H1 (cell line): ENCODE data around the gene SFXN2. TPM values are rescaled to one million over a fixed set of nuclear protein-coding genes. Genes with fewer than 3 reads are reported as not detected.

Experiments used
- CTCF ChIA-PET: fragments of 300-600 bp; sonication (Branson Sonifier 250); formaldehyde crosslinking; loops from one replicate; lab custom pipeline; 2021; ENCODE audit not compliant: partially characterized antibody; lab: Charles Lee
- POLR2A ChIA-PET: fragments of 300-600 bp; sonication (Branson Sonifier 250); formaldehyde crosslinking; loops from one replicate; lab custom pipeline; 2021; ENCODE audit warnings: inconsistent platforms; ENCODE audit not compliant: partially characterized antibody; lab: Charles Lee
- DNase-seq, 2 experiments: peaks; one replicate each; pipeline versions ENCODE4 v3.0.0 to v3.0.0-alpha.2; 2010 to 2022; ENCODE audit warnings: low spot score in 2 of 2, low read depth in 1 of 2, mixed read lengths in 1 of 2
- FAIRE-seq: peaks from 2 replicates; lab custom pipeline; 2011; peaks lifted over from hg19 to GRCh38; lab: Jason Lieb, UNC
- H2AFZ ChIP-seq: 2 replicates; pipeline ENCODE4 v1.8.1; 2012; ENCODE audit warnings: low read length, inconsistent platforms
- H2AK5ac ChIP-seq: 2 replicates; pipeline ENCODE4 v1.6.1; 2013; ENCODE audit warnings: low read depth, low read length
- H2BK120ac ChIP-seq: replicated peaks from 2 replicates; pipeline ENCODE3; 2013; ENCODE audit warnings: low read depth, low read length, inconsistent platforms
- H2BK12ac ChIP-seq: 2 replicates; pipeline ENCODE4 v1.6.1; 2013; ENCODE audit warnings: low read depth, low read length
- H2BK15ac ChIP-seq: 2 replicates; pipeline ENCODE4 v1.6.1; 2013; ENCODE audit warnings: low read length
- H2BK20ac ChIP-seq: 2 replicates; pipeline ENCODE4 v1.6.1; 2013; ENCODE audit warnings: low read length
- H2BK5ac ChIP-seq: 2 replicates; pipeline ENCODE4 v1.6.1; 2013; ENCODE audit warnings: low read depth, low read length
- H3K14ac ChIP-seq: 2 replicates; pipeline ENCODE4 v1.6.1; 2013; ENCODE audit warnings: inconsistent platforms; ENCODE audit not compliant: insufficient read length
- H3K18ac ChIP-seq: 2 replicates; pipeline ENCODE4 v1.6.1; 2013; ENCODE audit warnings: low read length; ENCODE audit errors: extremely low read depth
- H3K23ac ChIP-seq: 2 replicates; pipeline ENCODE4 v1.6.1; 2013; ENCODE audit warnings: inconsistent platforms; ENCODE audit not compliant: insufficient read length
- H3K23me2 ChIP-seq: 2 replicates; pipeline ENCODE4 v1.6.1; 2013; ENCODE audit warnings: low read depth, low read length
- H3K27ac ChIP-seq: 2 replicates; pipeline ENCODE4 v1.6.1; 2011; ENCODE audit warnings: low read depth, low read length, inconsistent platforms
- H3K27me3 ChIP-seq, 4 experiments: replicated peaks in 1 of 4; 1 replicate in 1 of 4; 2 replicates in 3 of 4; pipeline versions ENCODE4 v1.6.1 to v1.8.1; 2011 to 2013; ENCODE audit warnings: low read length in 3 of 4, mild to moderate bottlenecking in 3 of 4, inconsistent platforms in 2 of 4, mixed read lengths in 2 of 4, moderate library complexity in 1 of 4; ENCODE audit not compliant: control insufficient read depth in 3 of 4, insufficient read depth in 3 of 4; ENCODE audit errors: extremely low read depth in 1 of 4
- H3K36me3 ChIP-seq, 4 experiments: 2 replicates each; pipeline versions ENCODE4 v1.6.1 to v1.8.1; 2011 to 2013; ENCODE audit warnings: mild to moderate bottlenecking in 4 of 4, low read length in 3 of 4, moderate library complexity in 2 of 4, control low read depth in 1 of 4, inconsistent platforms in 1 of 4; ENCODE audit not compliant: insufficient read depth in 4 of 4, control insufficient read depth in 2 of 4
- H3K4ac ChIP-seq: replicated peaks from 2 replicates; pipeline ENCODE3; 2013; ENCODE audit warnings: low read length, low read depth, mixed read lengths, inconsistent platforms; ENCODE audit not compliant: insufficient read length
- H3K4me1 ChIP-seq, 4 experiments: replicated peaks in 1 of 4; 1 replicate in 1 of 4; 2 replicates in 3 of 4; pipeline versions ENCODE4 v1.6.1 to v1.8.1; 2011 to 2013; ENCODE audit warnings: low read length in 3 of 4, inconsistent platforms in 2 of 4, mixed read lengths in 1 of 4; ENCODE audit not compliant: insufficient read depth in 4 of 4, control insufficient read depth in 3 of 4
- H3K4me2 ChIP-seq, 2 experiments: 2 replicates each; pipeline versions ENCODE4 v1.6.1 to v1.8.1; 2011 to 2013; ENCODE audit warnings: low read depth in 2 of 2, low read length in 2 of 2, control low read depth in 1 of 2, inconsistent platforms in 1 of 2, mild to moderate bottlenecking in 1 of 2; ENCODE audit not compliant: insufficient read depth in 1 of 2
- H3K4me3 ChIP-seq, 4 experiments: fragments of 200-600, 300-600 bp in 1 of 4; sonication (generic), shearing (Covaris generic), sonication (Bioruptor Twin) in 1 of 4; 2 replicates each; pipeline versions ENCODE4 v1.5.1 to v1.8.1; 2011 to 2016; ENCODE audit warnings: low read length in 4 of 4, low read depth in 3 of 4, control low read depth in 2 of 4, inconsistent platforms in 2 of 4, mild to moderate bottlenecking in 2 of 4, mixed read lengths in 1 of 4, moderate library complexity in 1 of 4; ENCODE audit not compliant: insufficient read depth in 2 of 4; ENCODE audit errors: extremely low read depth in 1 of 4
- H3K56ac ChIP-seq: replicated peaks from 2 replicates; pipeline ENCODE3; 2013; ENCODE audit warnings: low read depth, mild to moderate bottlenecking, mixed read lengths, low read length, inconsistent platforms; ENCODE audit not compliant: insufficient read length
- H3K79me1 ChIP-seq: 2 replicates; pipeline ENCODE4 v1.6.1; 2013; ENCODE audit warnings: low read depth, low read length, control low read depth
- H3K79me2 ChIP-seq, 2 experiments: 2 replicates each; pipeline versions ENCODE4 v1.6.1 to v1.8.1; 2012 to 2013; ENCODE audit warnings: low read length in 2 of 2, mild to moderate bottlenecking in 2 of 2, inconsistent platforms in 1 of 2; ENCODE audit not compliant: insufficient read depth in 2 of 2, control insufficient read depth in 1 of 2
- H3K9ac ChIP-seq, 4 experiments: replicated peaks in 1 of 4; 1 replicate in 1 of 4; 2 replicates in 3 of 4; pipeline versions ENCODE4 v1.6.1 to v1.8.1; 2011 to 2013; ENCODE audit warnings: low read depth in 3 of 4, low read length in 3 of 4, control low read depth in 2 of 4, mild to moderate bottlenecking in 2 of 4, moderate library complexity in 2 of 4, inconsistent platforms in 1 of 4; ENCODE audit errors: extremely low read depth in 1 of 4
- H3K9me3 ChIP-seq, 2 experiments: 2 replicates each; pipeline versions ENCODE4 v1.6.1 to v1.8.1; 2012 to 2013; ENCODE audit warnings: mild to moderate bottlenecking in 2 of 2, moderate library complexity in 2 of 2, control low read depth in 1 of 2, inconsistent platforms in 1 of 2, low read depth in 1 of 2, low read length in 1 of 2, mixed read lengths in 1 of 2; ENCODE audit not compliant: insufficient read depth in 2 of 2
- H4K20me1 ChIP-seq, 2 experiments: replicated peaks in 1 of 2; 2 replicates each; pipeline versions ENCODE3 to v1.8.1; 2011 to 2013; ENCODE audit warnings: inconsistent platforms in 2 of 2, low read length in 2 of 2, mild to moderate bottlenecking in 1 of 2; ENCODE audit not compliant: insufficient read depth in 2 of 2, control insufficient read depth in 1 of 2
- H4K5ac ChIP-seq: 2 replicates; pipeline ENCODE4 v1.6.1; 2013; ENCODE audit warnings: low read length, low read depth, mixed read lengths, inconsistent platforms; ENCODE audit not compliant: insufficient read length
- H4K8ac ChIP-seq: 2 replicates; pipeline ENCODE4 v1.8.0; 2013; ENCODE audit warnings: mild to moderate bottlenecking, moderate library complexity, low read length, inconsistent platforms; ENCODE audit not compliant: insufficient read depth; ENCODE audit errors: extremely low read depth
- H4K91ac ChIP-seq: replicated peaks from 2 replicates; pipeline ENCODE3; 2013; ENCODE audit warnings: low read length, mixed read lengths, inconsistent platforms; ENCODE audit not compliant: insufficient read length
- CBX8 ChIP-seq: fragments of 300-800, 300-1000 bp; sonication (generic); IDR thresholded peaks from 2 replicates; pipeline ENCODE4 v1.7.1; 2016; ENCODE audit warnings: low read depth, low read length, borderline replicate concordance
- EP300 ChIP-seq, 2 experiments: IDR thresholded peaks; 1 replicate in 1 of 2; 2 replicates in 1 of 2; pipeline ENCODE4 v1.6.1; 2011 to 2012; ENCODE audit warnings: low read depth in 2 of 2, low read length in 2 of 2, mild to moderate bottlenecking in 2 of 2, borderline replicate concordance in 1 of 2, inconsistent platforms in 1 of 2, moderate library complexity in 1 of 2
- JUN ChIP-seq: IDR thresholded peaks from 2 replicates; pipeline ENCODE4 v1.6.1; 2011; ENCODE audit warnings: low read depth, mild to moderate bottlenecking, improper control_type of control experiment, low read length
- KDM1A ChIP-seq: fragments of 200-600, 300-600 bp; sonication (generic); IDR thresholded peaks from 2 replicates; pipeline ENCODE4 v1.7.1; 2016; ENCODE audit warnings: mild to moderate bottlenecking, low read length, borderline replicate concordance
- KDM5A ChIP-seq: fragments of 200-600 bp; IDR thresholded peaks from 2 replicates; pipeline ENCODE4 v1.7.1; 2012; ENCODE audit warnings: mild to moderate bottlenecking, low read length, inconsistent platforms, mixed read lengths
- PHF8 ChIP-seq: fragments of 200-600 bp; sonication (generic); conservative IDR thresholded peaks from 2 replicates; pipeline ENCODE4 v1.7.1; 2012; ENCODE audit warnings: low read depth, mild to moderate bottlenecking, inconsistent platforms, low read length, moderate library complexity
- POLR2A ChIP-seq, 2 experiments: IDR thresholded peaks; 1 replicate in 1 of 2; 2 replicates in 1 of 2; pipeline ENCODE4 v1.6.1; 2011; ENCODE audit warnings: low read depth in 2 of 2, low read length in 2 of 2, mild to moderate bottlenecking in 2 of 2; ENCODE audit errors: control extremely low read depth in 1 of 2
- RXRA ChIP-seq: IDR thresholded peaks from 2 replicates; pipeline ENCODE4 v1.6.1; 2011; ENCODE audit warnings: low read depth, mild to moderate bottlenecking, low read length, moderate library complexity; ENCODE audit not compliant: insufficient read depth
- SAP30 ChIP-seq: fragments of 300-600 bp; sonication (generic); IDR thresholded peaks from 2 replicates; pipeline ENCODE4 v1.7.1; 2012; ENCODE audit warnings: low read length, moderate library complexity, mild to moderate bottlenecking, inconsistent platforms; ENCODE audit not compliant: insufficient read depth, insufficient replicate concordance
- SRF ChIP-seq: IDR thresholded peaks from 2 replicates; pipeline ENCODE4 v1.6.1; 2011; ENCODE audit warnings: mild to moderate bottlenecking, low read depth, low read length, moderate library complexity
- WGBS, 2 experiments: shearing (Covaris generic) in 1 of 2; methylation state at CpG; one replicate each; pipeline versions ENCODE4 v1.1.6 to v1.1.7; 2013 to 2015; ENCODE audit warnings: low lambda C conversion rate in 2 of 2, mixed read lengths in 2 of 2, inconsistent platforms in 1 of 2, low coverage in 1 of 2, missing lambda C conversion rate in 1 of 2; ENCODE audit not compliant: insufficient replicate concordance in 2 of 2, insufficient coverage in 1 of 2, insufficient read length in 1 of 2; ENCODE audit errors: extremely low coverage in 1 of 2, missing lambda C conversion rate in 1 of 2; 5-methylcytosine and 5-hydroxymethylcytosine counted together
- polyA plus RNA-seq, 7 experiments: library from polyadenylated mRNA; depleted of rRNA in 3 of 7; stranded (reverse) in 5 of 7; unstranded in 2 of 7; fragments of >200 nt in 5 of 7; fragments of 200-250 nt in 2 of 7; gene quantifications; 1 replicate in 5 of 7; 2 replicates in 1 of 7; 4 replicates in 1 of 7; pipeline versions ENCODE4 v1.2.1 to v1.2.3, GENCODE V29; 2011 to 2013; ENCODE audit warnings: missing spikeins in 2 of 7, mixed read lengths in 2 of 7
- total RNA-seq: library from RNA; stranded (reverse); fragmentation: NEBNext Ultra II Directional; extraction: Animal tissue kit (Norgen Biotek cat#: 25700); gene quantifications from 2 replicates; pipeline ENCODE4 v1.2.1, GENCODE V29; 2021
- TF ChIP-seq, protein P1 (sequence below): IDR thresholded peaks from 2 replicates; pipeline ENCODE4 v1.6.1; 2012; ENCODE audit warnings: inconsistent platforms
- TF ChIP-seq, protein P2 (sequence below): IDR thresholded peaks from 2 replicates; pipeline ENCODE4 v1.6.1; 2011; ENCODE audit warnings: low read length, improper control_type of control experiment

The SFXN2 gene
- total and polyA plus RNA-seq, 2 of the 8 experiments (the other 6 are each of a cell fraction or from before 2014, with no cell fraction given): 20.5 to 23.5 TPM

DNA sequence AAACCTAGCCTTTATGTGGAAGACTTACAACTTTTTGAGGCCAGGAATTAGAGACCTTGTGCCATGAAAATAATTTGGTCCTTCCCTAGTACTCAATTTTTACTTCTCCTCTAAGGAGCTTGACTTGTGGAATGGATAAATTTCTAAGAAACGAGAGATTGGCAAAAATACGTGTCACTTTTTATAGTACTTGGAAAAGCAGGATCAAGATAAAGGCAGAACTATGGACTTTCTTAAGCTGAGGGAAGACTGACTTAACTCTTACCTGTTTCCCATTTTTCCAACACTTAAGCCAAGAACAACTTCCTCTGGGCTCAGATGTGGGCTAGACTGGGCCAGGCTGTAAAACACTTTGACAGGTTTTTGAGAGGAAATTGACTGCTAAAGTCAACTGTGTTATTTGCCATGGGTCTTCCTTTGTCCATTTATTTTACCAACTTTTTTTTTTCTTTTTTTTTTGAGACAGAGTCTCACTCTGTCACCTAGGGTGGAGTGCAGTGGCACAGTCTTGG lies 27.3 kb downstream of the SFXN2 start:
- Histone ChIP-seq H2BK15ac (no peak overlapping the region), H2BK5ac (no peak overlapping the region), H4K20me1 (no peaks in the 10 kb centered on the region), H3K9ac (no peak overlapping the region), H4K8ac (no peak overlapping the region), H3K27ac (no peak overlapping the region), H2BK12ac (no peak overlapping the region), H4K5ac (no peak overlapping the region), H2BK20ac (no peak overlapping the region), H4K91ac (no peak overlapping the region), H3K79me1 (peaks cover 4% of the 10 kb centered on the region), H3K4ac (no peak overlapping the region), H2AFZ (no peak overlapping the region), H2BK120ac (no peak overlapping the region), H3K4me2 (no peak overlapping the region), H3K4me3 (no peak overlapping the region), H3K14ac (no peak overlapping the region), H3K23me2 (peaks cover 6% of the 10 kb centered on the region), H3K56ac (no peak overlapping the region), H3K36me3 (peaks cover 4 to 10% (median 8%) of the 10 kb centered on the region in 4 experiments; a peak in 6 of 8 replicates), H3K4me1 (peaks cover 0 to 6% (median 2%) of the 10 kb centered on the region in 4 experiments; a peak in 4 of 7 replicates), H3K9me3 (no peaks in the 10 kb centered on the region), H2AK5ac (no peak overlapping the region), H3K79me2 (peaks cover 0 to 23% of the 10 kb centered on the region in 2 experiments; a peak in 2 of 4 replicates), H3K27me3 (no peaks in the 10 kb centered on the region; a peak in 1 of 7 replicates), H3K18ac (no peak overlapping the region), H3K23ac (no peak overlapping the region)
- CTCF ChIA-PET: interaction anchor here (0.9 to 4.2 kb wide), 3 partner anchors 11 to 213 kb away, joined by 3 to 33 read pairs (median 7); no protein-coding TSS in a partner anchor
- POLR2A ChIA-PET: interaction anchor here (0.7 to 6.5 kb wide), 13 partner anchors 9 to 1681 kb away, joined by 3 to 31 read pairs (median 3); partner anchors contain the start of genes ARL3 and SFXN2
- DNase-seq (no peak), FAIRE-seq (no peak)
- 89% methylated on average over 2 of the region's 2 CpGs; no CpG with 5 or more reads in 1 of the 2 experiments for WGBS, 2 experiments
- no peak for TF ChIP-seq KDM5A
- no peak for TF ChIP-seq KDM1A
- TF ChIP-seq EP300 (IDR thresholded peaks at IDR 0.05; ENCODE audit: borderline replicate concordance in 1 of 2, low read depth in 2 of 2, low read length in 2 of 2): no peak
- TF ChIP-seq RXRA: no peak
- TF ChIP-seq, protein P1, sequence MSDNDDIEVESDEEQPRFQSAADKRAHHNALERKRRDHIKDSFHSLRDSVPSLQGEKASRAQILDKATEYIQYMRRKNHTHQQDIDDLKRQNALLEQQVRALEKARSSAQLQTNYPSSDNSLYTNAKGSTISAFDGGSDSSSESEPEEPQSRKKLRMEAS: no peak
- no peak for TF ChIP-seq SRF
- TF ChIP-seq, protein P2, sequence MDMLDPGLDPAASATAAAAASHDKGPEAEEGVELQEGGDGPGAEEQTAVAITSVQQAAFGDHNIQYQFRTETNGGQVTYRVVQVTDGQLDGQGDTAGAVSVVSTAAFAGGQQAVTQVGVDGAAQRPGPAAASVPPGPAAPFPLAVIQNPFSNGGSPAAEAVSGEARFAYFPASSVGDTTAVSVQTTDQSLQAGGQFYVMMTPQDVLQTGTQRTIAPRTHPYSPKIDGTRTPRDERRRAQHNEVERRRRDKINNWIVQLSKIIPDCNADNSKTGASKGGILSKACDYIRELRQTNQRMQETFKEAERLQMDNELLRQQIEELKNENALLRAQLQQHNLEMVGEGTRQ: no peak
- TF ChIP-seq CBX8: no peak
- no peak for TF ChIP-seq SAP30
- no peak for TF ChIP-seq PHF8
- TF ChIP-seq JUN: no peak
- TF ChIP-seq POLR2A (IDR thresholded peaks at IDR 0.05; ENCODE audit: control extremely low read depth in 1 of 2, low read depth in 2 of 2, low read length in 2 of 2): no peak
